H1 (cell line): ENCODE data around the gene TRPM1. TPM values are rescaled to one million over a fixed set of nuclear protein-coding genes. Genes with fewer than 3 reads are reported as not detected.

ENCODE experiments used
- CTCF ChIA-PET: fragments of 300-600 bp; sonication (Branson Sonifier 250); formaldehyde crosslinking; loops from one replicate; lab custom pipeline; 2021; ENCODE audit not compliant: partially characterized antibody; lab: Charles Lee
- POLR2A ChIA-PET: fragments of 300-600 bp; sonication (Branson Sonifier 250); formaldehyde crosslinking; loops from one replicate; lab custom pipeline; 2021; ENCODE audit warnings: inconsistent platforms; ENCODE audit not compliant: partially characterized antibody; lab: Charles Lee
- DNase-seq, 2 experiments: peaks; one replicate each; pipeline versions ENCODE4 v3.0.0 to v3.0.0-alpha.2; 2010 to 2022; ENCODE audit warnings: low spot score in 2 of 2, low read depth in 1 of 2, mixed read lengths in 1 of 2
- FAIRE-seq: peaks from 2 replicates; lab custom pipeline; 2011; peaks lifted over from hg19 to GRCh38; lab: Jason Lieb, UNC
- H2AFZ ChIP-seq: 2 replicates; pipeline ENCODE4 v1.8.1; 2012; ENCODE audit warnings: low read length, inconsistent platforms
- H2AK5ac ChIP-seq: 2 replicates; pipeline ENCODE4 v1.6.1; 2013; ENCODE audit warnings: low read depth, low read length
- H2BK120ac ChIP-seq: replicated peaks from 2 replicates; pipeline ENCODE3; 2013; ENCODE audit warnings: low read depth, low read length, inconsistent platforms
- H2BK12ac ChIP-seq: 2 replicates; pipeline ENCODE4 v1.6.1; 2013; ENCODE audit warnings: low read depth, low read length
- H2BK15ac ChIP-seq: 2 replicates; pipeline ENCODE4 v1.6.1; 2013; ENCODE audit warnings: low read length
- H2BK20ac ChIP-seq: 2 replicates; pipeline ENCODE4 v1.6.1; 2013; ENCODE audit warnings: low read length
- H2BK5ac ChIP-seq: 2 replicates; pipeline ENCODE4 v1.6.1; 2013; ENCODE audit warnings: low read depth, low read length
- H3K14ac ChIP-seq: 2 replicates; pipeline ENCODE4 v1.6.1; 2013; ENCODE audit warnings: inconsistent platforms; ENCODE audit not compliant: insufficient read length
- H3K18ac ChIP-seq: 2 replicates; pipeline ENCODE4 v1.6.1; 2013; ENCODE audit warnings: low read length; ENCODE audit errors: extremely low read depth
- H3K23ac ChIP-seq: 2 replicates; pipeline ENCODE4 v1.6.1; 2013; ENCODE audit warnings: inconsistent platforms; ENCODE audit not compliant: insufficient read length
- H3K23me2 ChIP-seq: 2 replicates; pipeline ENCODE4 v1.6.1; 2013; ENCODE audit warnings: low read depth, low read length
- H3K27ac ChIP-seq: 2 replicates; pipeline ENCODE4 v1.6.1; 2011; ENCODE audit warnings: low read depth, low read length, inconsistent platforms
- H3K27me3 ChIP-seq, 4 experiments: replicated peaks in 1 of 4; 1 replicate in 1 of 4; 2 replicates in 3 of 4; pipeline versions ENCODE4 v1.6.1 to v1.8.1; 2011 to 2013; ENCODE audit warnings: low read length in 3 of 4, mild to moderate bottlenecking in 3 of 4, inconsistent platforms in 2 of 4, mixed read lengths in 2 of 4, moderate library complexity in 1 of 4; ENCODE audit not compliant: control insufficient read depth in 3 of 4, insufficient read depth in 3 of 4; ENCODE audit errors: extremely low read depth in 1 of 4
- H3K36me3 ChIP-seq, 4 experiments: 2 replicates each; pipeline versions ENCODE4 v1.6.1 to v1.8.1; 2011 to 2013; ENCODE audit warnings: mild to moderate bottlenecking in 4 of 4, low read length in 3 of 4, moderate library complexity in 2 of 4, control low read depth in 1 of 4, inconsistent platforms in 1 of 4; ENCODE audit not compliant: insufficient read depth in 4 of 4, control insufficient read depth in 2 of 4
- H3K4ac ChIP-seq: replicated peaks from 2 replicates; pipeline ENCODE3; 2013; ENCODE audit warnings: low read length, low read depth, mixed read lengths, inconsistent platforms; ENCODE audit not compliant: insufficient read length
- H3K4me1 ChIP-seq, 4 experiments: replicated peaks in 1 of 4; 1 replicate in 1 of 4; 2 replicates in 3 of 4; pipeline versions ENCODE4 v1.6.1 to v1.8.1; 2011 to 2013; ENCODE audit warnings: low read length in 3 of 4, inconsistent platforms in 2 of 4, mixed read lengths in 1 of 4; ENCODE audit not compliant: insufficient read depth in 4 of 4, control insufficient read depth in 3 of 4
- H3K4me2 ChIP-seq, 2 experiments: 2 replicates each; pipeline versions ENCODE4 v1.6.1 to v1.8.1; 2011 to 2013; ENCODE audit warnings: low read depth in 2 of 2, low read length in 2 of 2, control low read depth in 1 of 2, inconsistent platforms in 1 of 2, mild to moderate bottlenecking in 1 of 2; ENCODE audit not compliant: insufficient read depth in 1 of 2
- H3K4me3 ChIP-seq, 4 experiments: fragments of 200-600, 300-600 bp in 1 of 4; sonication (generic), shearing (Covaris generic), sonication (Bioruptor Twin) in 1 of 4; 2 replicates each; pipeline versions ENCODE4 v1.5.1 to v1.8.1; 2011 to 2016; ENCODE audit warnings: low read length in 4 of 4, low read depth in 3 of 4, control low read depth in 2 of 4, inconsistent platforms in 2 of 4, mild to moderate bottlenecking in 2 of 4, mixed read lengths in 1 of 4, moderate library complexity in 1 of 4; ENCODE audit not compliant: insufficient read depth in 2 of 4; ENCODE audit errors: extremely low read depth in 1 of 4
- H3K56ac ChIP-seq: replicated peaks from 2 replicates; pipeline ENCODE3; 2013; ENCODE audit warnings: low read depth, mild to moderate bottlenecking, mixed read lengths, low read length, inconsistent platforms; ENCODE audit not compliant: insufficient read length
- H3K79me1 ChIP-seq: 2 replicates; pipeline ENCODE4 v1.6.1; 2013; ENCODE audit warnings: low read depth, low read length, control low read depth
- H3K79me2 ChIP-seq, 2 experiments: 2 replicates each; pipeline versions ENCODE4 v1.6.1 to v1.8.1; 2012 to 2013; ENCODE audit warnings: low read length in 2 of 2, mild to moderate bottlenecking in 2 of 2, inconsistent platforms in 1 of 2; ENCODE audit not compliant: insufficient read depth in 2 of 2, control insufficient read depth in 1 of 2
- H3K9ac ChIP-seq, 4 experiments: replicated peaks in 1 of 4; 1 replicate in 1 of 4; 2 replicates in 3 of 4; pipeline versions ENCODE4 v1.6.1 to v1.8.1; 2011 to 2013; ENCODE audit warnings: low read depth in 3 of 4, low read length in 3 of 4, control low read depth in 2 of 4, mild to moderate bottlenecking in 2 of 4, moderate library complexity in 2 of 4, inconsistent platforms in 1 of 4; ENCODE audit errors: extremely low read depth in 1 of 4
- H3K9me3 ChIP-seq, 2 experiments: 2 replicates each; pipeline versions ENCODE4 v1.6.1 to v1.8.1; 2012 to 2013; ENCODE audit warnings: mild to moderate bottlenecking in 2 of 2, moderate library complexity in 2 of 2, control low read depth in 1 of 2, inconsistent platforms in 1 of 2, low read depth in 1 of 2, low read length in 1 of 2, mixed read lengths in 1 of 2; ENCODE audit not compliant: insufficient read depth in 2 of 2
- H4K20me1 ChIP-seq, 2 experiments: replicated peaks in 1 of 2; 2 replicates each; pipeline versions ENCODE3 to v1.8.1; 2011 to 2013; ENCODE audit warnings: inconsistent platforms in 2 of 2, low read length in 2 of 2, mild to moderate bottlenecking in 1 of 2; ENCODE audit not compliant: insufficient read depth in 2 of 2, control insufficient read depth in 1 of 2
- H4K5ac ChIP-seq: 2 replicates; pipeline ENCODE4 v1.6.1; 2013; ENCODE audit warnings: low read length, low read depth, mixed read lengths, inconsistent platforms; ENCODE audit not compliant: insufficient read length
- H4K8ac ChIP-seq: 2 replicates; pipeline ENCODE4 v1.8.0; 2013; ENCODE audit warnings: mild to moderate bottlenecking, moderate library complexity, low read length, inconsistent platforms; ENCODE audit not compliant: insufficient read depth; ENCODE audit errors: extremely low read depth
- H4K91ac ChIP-seq: replicated peaks from 2 replicates; pipeline ENCODE3; 2013; ENCODE audit warnings: low read length, mixed read lengths, inconsistent platforms; ENCODE audit not compliant: insufficient read length
- ASH2L ChIP-seq: fragments of 200-600, 300-600 bp; sonication (generic); IDR thresholded peaks from one replicate; pipeline ENCODE4 v1.7.1; 2017; ENCODE audit warnings: low read length
- CBX8 ChIP-seq: fragments of 300-800, 300-1000 bp; sonication (generic); IDR thresholded peaks from 2 replicates; pipeline ENCODE4 v1.7.1; 2016; ENCODE audit warnings: low read depth, low read length, borderline replicate concordance
- CHD2 ChIP-seq: IDR thresholded peaks from 2 replicates; pipeline ENCODE4 v1.6.1; 2012; ENCODE audit warnings: low read length, improper control_type of control experiment
- KDM5A ChIP-seq: fragments of 200-600 bp; IDR thresholded peaks from 2 replicates; pipeline ENCODE4 v1.7.1; 2012; ENCODE audit warnings: mild to moderate bottlenecking, low read length, inconsistent platforms, mixed read lengths
- PHF8 ChIP-seq: fragments of 200-600 bp; sonication (generic); conservative IDR thresholded peaks from 2 replicates; pipeline ENCODE4 v1.7.1; 2012; ENCODE audit warnings: low read depth, mild to moderate bottlenecking, inconsistent platforms, low read length, moderate library complexity
- SRF ChIP-seq: IDR thresholded peaks from 2 replicates; pipeline ENCODE4 v1.6.1; 2011; ENCODE audit warnings: mild to moderate bottlenecking, low read depth, low read length, moderate library complexity
- WGBS, 2 experiments: shearing (Covaris generic) in 1 of 2; methylation state at CpG; one replicate each; pipeline versions ENCODE4 v1.1.6 to v1.1.7; 2013 to 2015; ENCODE audit warnings: low lambda C conversion rate in 2 of 2, mixed read lengths in 2 of 2, inconsistent platforms in 1 of 2, low coverage in 1 of 2, missing lambda C conversion rate in 1 of 2; ENCODE audit not compliant: insufficient replicate concordance in 2 of 2, insufficient coverage in 1 of 2, insufficient read length in 1 of 2; ENCODE audit errors: extremely low coverage in 1 of 2, missing lambda C conversion rate in 1 of 2; 5-methylcytosine and 5-hydroxymethylcytosine counted together
- polyA plus RNA-seq, 7 experiments: library from polyadenylated mRNA; depleted of rRNA in 3 of 7; stranded (reverse) in 5 of 7; unstranded in 2 of 7; fragments of >200 nt in 5 of 7; fragments of 200-250 nt in 2 of 7; gene quantifications; 1 replicate in 5 of 7; 2 replicates in 1 of 7; 4 replicates in 1 of 7; pipeline versions ENCODE4 v1.2.1 to v1.2.3, GENCODE V29; 2011 to 2013; ENCODE audit warnings: missing spikeins in 2 of 7, mixed read lengths in 2 of 7
- total RNA-seq: library from RNA; stranded (reverse); fragmentation: NEBNext Ultra II Directional; extraction: Animal tissue kit (Norgen Biotek cat#: 25700); gene quantifications from 2 replicates; pipeline ENCODE4 v1.2.1, GENCODE V29; 2021
- TF ChIP-seq, protein P1 (sequence below): IDR thresholded peaks from 2 replicates; pipeline ENCODE4 v1.6.1; 2011; ENCODE audit warnings: low read depth, mild to moderate bottlenecking, low read length; ENCODE audit not compliant: insufficient read depth

Gene TRPM1
- total and polyA plus RNA-seq, 2 of the 8 experiments (the other 6 are each of a cell fraction or from before 2014, with no cell fraction given) = 0.05 TPM; not detected in 1

DNA sequence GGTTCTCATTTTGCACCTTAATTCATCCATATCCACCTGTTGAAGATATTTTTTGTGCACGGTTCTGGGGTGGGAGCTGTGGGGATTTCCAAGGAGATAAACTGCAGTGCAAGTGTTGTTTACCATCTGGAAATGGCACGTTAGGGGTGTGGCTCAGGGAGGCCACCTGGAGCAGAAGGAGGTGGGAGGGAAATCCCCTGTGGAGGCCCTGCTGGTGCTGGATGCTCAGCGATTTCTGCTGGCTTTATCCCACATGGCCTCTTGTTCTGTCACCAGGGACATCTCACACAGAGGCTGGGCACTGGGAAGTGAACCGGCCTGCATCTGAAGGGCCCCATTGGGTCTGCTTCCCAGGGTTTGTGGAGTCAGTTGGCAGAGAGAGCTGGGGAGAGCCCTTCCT, 24.3 kb downstream of the TRPM1 start:
- Histone ChIP-seq H3K27me3 (peaks cover 0 to 2% (median 1%) of the 10 kb centered on the region in 4 experiments; a peak in 2 of 7 replicates), H3K9ac (no peak overlapping the region), H3K36me3 (no peaks in the 10 kb centered on the region), H2AFZ (no peak overlapping the region), H3K79me1 (no peaks in the 10 kb centered on the region), H2BK20ac (0 out of 2 replicates have a peak overlapping the region, but pooled peaks have one; percentile 27), H3K4me1 (peaks cover 10 to 39% (median 22%) of the 10 kb centered on the region in 4 experiments), H3K4ac (no peak overlapping the region), H3K56ac (no peak overlapping the region), H3K9me3 (no peaks in the 10 kb centered on the region), H2BK12ac (peak overlapping the region; percentile 100; the same call in 1 of the 2 replicates), H3K4me3 (no peak overlapping the region), H3K79me2 (no peaks in the 10 kb centered on the region), H2BK15ac (no peak overlapping the region), H3K4me2 (peak overlapping the region in 1 of 2 experiments; percentile 38; a peak in 1 of 4 replicates), H2BK120ac (no peak overlapping the region), H3K18ac (peak overlapping the region; percentile 76; the same call in 1 of the 2 replicates), H3K27ac (no peak overlapping the region), H2AK5ac (0 out of 2 replicates have a peak overlapping the region, but pooled peaks have one; percentile 100), H3K23me2 (peaks cover 3% of the 10 kb centered on the region), H4K8ac (no peak overlapping the region; the same call in none of the 2 replicates), H4K91ac (no peak overlapping the region), H3K14ac (no peak overlapping the region), H2BK5ac (0 out of 2 replicates have a peak overlapping the region, but pooled peaks have one; percentile 76), H4K5ac (no peak overlapping the region), H3K23ac (no peak overlapping the region), H4K20me1 (peaks cover 0 to 2% of the 10 kb centered on the region in 2 experiments)
- TF ChIP-seq SRF (no peak), KDM5A (no peak), ASH2L (no peak), CBX8 (no peak), PHF8 (no peak), CHD2 (no peak)
- TF ChIP-seq, protein P1, sequence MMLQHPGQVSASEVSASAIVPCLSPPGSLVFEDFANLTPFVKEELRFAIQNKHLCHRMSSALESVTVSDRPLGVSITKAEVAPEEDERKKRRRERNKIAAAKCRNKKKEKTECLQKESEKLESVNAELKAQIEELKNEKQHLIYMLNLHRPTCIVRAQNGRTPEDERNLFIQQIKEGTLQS = no peak
- ChIA-PET CTCF (interaction anchor here (0.6 kb wide), 1 partner anchor 70 kb away, joined by 3 read pairs; no protein-coding TSS in a partner anchor), POLR2A (interaction anchor here (1.0 kb wide), 1 partner anchor 64 kb away, joined by 3 read pairs; no protein-coding TSS in a partner anchor)
- WGBS, 2 experiments = 82% methylated on average over 4 of the region's 4 CpGs; no CpG with 5 or more reads in 1 of the 2 experiments
- DNase-seq (peak in 1 of 2 experiments; percentile 41), FAIRE-seq (no peak)
